ENCODE measurements around the gene MAML3. TPM values are rescaled to one million over a fixed set of nuclear protein-coding genes. Genes with fewer than 3 reads are reported as not detected.
A peak's percentile ranks its signal among the peaks of the same experiment; 100 is the strongest.

Gene MAML3
- total and polyA plus RNA-seq, 2 of the 13 experiments (the other 11 are each of a cell fraction or from before 2014, with no cell fraction given), result 0.05 to 0.13 TPM

- TF ChIP-seq AKNA (CRISPR knock-in tag; IDR thresholded peaks at IDR 0.05; ENCODE audit: borderline replicate concordance) (no peak), ZNF383 (CRISPR knock-in tag; IDR thresholded peaks at IDR 0.05; ENCODE audit: borderline replicate concordance) (no peak), ZSCAN12 (CRISPR knock-in tag; IDR thresholded peaks at IDR 0.05) (no peak)
These were observed 464.8 kb downstream of the MAML3 start (continued) for GRCh38 chr4:139689093-139689722.

GRCh38 chr4:139686988-139687387 is 467.0 kb downstream of the MAML3 start:
- WGBS (ENCODE audit: low lambda C conversion rate), result 94% methylated on average over 3 of the region's 3 CpGs
- no TSS peak for BruUV-seq (replicated peaks)
- in situ Hi-C loops (cut with HindIII; ENCODE audit: extremely low pct_ligation_motif_present, low pct_unique_long_range_greater_than_20kb) (no loop called here), intact Hi-C loops (cut with micrococcal nuclease; ENCODE audit: unreplicated experiment) (no loop called here)
- no peak overlapping the region for H3K4me3 ChIP-seq (replicated peaks in 1 of 3; ENCODE audit: insufficient read depth in 1 of 3, low read depth in 2 of 3, low read length in 3 of 3)
- ChIA-PET CTCF (ENCODE audit: low intra/inter-chr PET ratio, low total read pairs) (no interaction called here), POLR2A (interaction anchor here (3.2 kb wide), 1 partner anchor 21 kb away, joined by 32 read pairs; the partner anchor contains the start of gene MGST2)
- FAIRE-seq (no peak), ATAC-seq (no peak), DNase-seq (ENCODE audit: low spot score) (no peak)
- peaks cover 19 to 56% of the 10 kb centered on the region in 2 experiments; a peak in 4 of 5 replicates for H3K36me3 ChIP-seq (replicated peaks in 1 of 2; ENCODE audit: control insufficient read depth in 1 of 2, insufficient read depth in 2 of 2, low read length in 2 of 2)
- H3K79me2 ChIP-seq (ENCODE audit: insufficient read depth, low read length), result peaks cover 79% of the 10 kb centered on the region
- H4K20me1 ChIP-seq (ENCODE audit: insufficient read depth, low read length), result peaks cover 41% of the 10 kb centered on the region
- no peak overlapping the region for H3K9ac ChIP-seq (ENCODE audit: insufficient read depth, low read depth, low read length)
- H3K9me3 ChIP-seq (ENCODE audit: low read length), result no peaks in the 10 kb centered on the region
- TF ChIP-seq SRSF1 (optimal IDR thresholded peaks at IDR 0.05; ENCODE audit: low read depth, low read length) (no peak), ZNF101 (CRISPR knock-in tag; IDR thresholded peaks at IDR 0.05; ENCODE audit: borderline replicate concordance, low read depth) (no peak), ZNF841 (CRISPR knock-in tag; IDR thresholded peaks at IDR 0.05; ENCODE audit: borderline replicate concordance) (no peak), RXRA (CRISPR knock-in tag; IDR thresholded peaks at IDR 0.05) (no peak), TEAD3 (CRISPR knock-in tag; optimal IDR thresholded peaks at IDR 0.05; ENCODE audit: borderline replicate concordance) (no peak)
- no peaks in the 10 kb centered on the region for H3K27me3 ChIP-seq (ENCODE audit: control insufficient read depth in 1 of 2, insufficient read depth in 2 of 2, low read length in 2 of 2)
- no peak overlapping the region for H2AFZ ChIP-seq (ENCODE audit: low read length)
- peaks cover 100% of the 10 kb centered on the region for H3K4me1 ChIP-seq (ENCODE audit: insufficient read depth, low read length)
- peak overlapping the region; percentile 37; the same call in 1 of the 2 replicates for H3K4me2 ChIP-seq (ENCODE audit: low read depth, low read length)
- H3K27ac ChIP-seq (ENCODE audit: extremely low read length, insufficient read depth, low read length), result peak overlapping the region; percentile 97

Data from HepG2 (cell line).